HG02610 (cell line): ENCODE measurements around the gene KRTAP10-1.
"Not testable (repeated sequence)": the region's sequence is repeated elsewhere in the genome, so short reads cannot be mapped to it uniquely, and the experiment has no call there.

Experiments
- ATAC-seq: cut with Tn5 transposase; IDR thresholded peaks from one replicate; pipeline ENCODE4 v1.9.1; 2021; ENCODE audit warnings: mild to moderate bottlenecking, moderate library complexity; ENCODE audit not compliant: unreplicated experiment

The KRTAP10-1 gene

GRCh38 chr21:44507673-44508425, 32.1 kb downstream of the KRTAP10-1 start:
- no peak for ATAC-seq

- ATAC-seq = no peak
Observed at GRCh38 chr21:44506279-44507255, 33.4 kb downstream of the KRTAP10-1 start.

GRCh38 chr21:44505673-44506278, 34.2 kb downstream of the KRTAP10-1 start:
- ATAC-seq = no peak

GRCh38 chr21:44503901-44504399, 36.0 kb downstream of the KRTAP10-1 start:
- ATAC-seq = no peak

GRCh38 chr21:44503006-44503889, 36.7 kb downstream of the KRTAP10-1 start:
- ATAC-seq = not testable (repeated sequence)

- no peak for ATAC-seq
Observed at GRCh38 chr21:44502171-44502958, 37.6 kb downstream of the KRTAP10-1 start.

- ATAC-seq = no peak
Observed at GRCh38 chr21:44500111-44500510, 39.9 kb downstream of the KRTAP10-1 start.

GRCh38 chr21:44499631-44500030, 40.4 kb downstream of the KRTAP10-1 start:
- ATAC-seq = no peak

GRCh38 chr21:44499211-44499560, 40.8 kb downstream of the KRTAP10-1 start:
- ATAC-seq = no peak

GRCh38 chr21:44498280-44499210, 41.5 kb downstream of the KRTAP10-1 start:
- no peak for ATAC-seq

- ATAC-seq = no peak
Observed at GRCh38 chr21:44497703-44498126, 42.3 kb downstream of the KRTAP10-1 start.

- no peak for ATAC-seq
Observed at GRCh38 chr21:44496564-44497550, 43.1 kb downstream of the KRTAP10-1 start.

- no peak for ATAC-seq
Observed at GRCh38 chr21:44495611-44496563, 44.1 kb downstream of the KRTAP10-1 start.

GRCh38 chr21:44494956-44495355, 45.0 kb downstream of the KRTAP10-1 start:
- ATAC-seq = no peak

GRCh38 chr21:44494418-44494817, 45.6 kb downstream of the KRTAP10-1 start:
- ATAC-seq = no peak
